ENCODE results near the gene RFX8.
"Not testable (repeated sequence)": the region's sequence is repeated elsewhere in the genome, so short reads cannot be mapped to it uniquely, and the experiment has no call there.

Gene RFX8

DNA sequence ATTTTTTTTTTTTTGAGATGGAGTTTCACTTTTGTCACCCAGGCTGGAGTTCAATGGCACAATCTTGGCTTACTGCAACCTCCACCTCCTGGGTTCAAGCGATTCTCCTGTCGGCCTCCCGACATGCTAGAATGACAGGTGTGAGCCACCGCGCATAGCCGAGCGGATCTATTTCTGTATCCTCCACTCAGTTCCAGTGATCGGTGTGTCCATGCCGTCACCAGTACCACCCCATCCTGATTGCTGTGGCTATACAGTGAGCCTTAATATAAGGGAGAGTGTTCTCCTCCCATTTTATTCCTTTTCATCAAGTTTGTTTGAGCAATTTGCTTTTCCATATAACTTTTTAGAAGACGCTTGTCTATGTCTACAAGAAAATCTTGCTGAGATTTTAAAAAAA, 35.2 kb downstream of the RFX8 start:
- no peak for DNase-seq

DNA sequence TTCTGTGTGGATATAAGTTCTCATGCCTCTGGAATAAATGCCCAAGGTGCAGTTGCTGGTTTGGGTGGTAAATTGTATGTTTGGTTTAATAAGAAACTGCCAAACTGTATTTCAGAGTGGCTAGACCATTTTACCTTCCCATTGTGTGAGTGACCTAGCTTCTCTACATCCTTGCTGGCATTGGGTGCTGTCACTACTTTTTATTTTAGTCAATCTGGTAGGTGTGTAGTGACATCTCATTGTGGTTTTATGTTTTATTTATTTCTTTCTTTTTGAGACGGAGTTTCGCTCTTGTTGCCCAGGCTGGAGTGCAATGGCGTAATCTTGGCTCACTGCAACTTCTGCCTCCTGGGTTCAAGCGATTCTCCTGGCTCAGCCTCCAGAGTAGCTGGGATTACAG, 36.4 kb downstream of the RFX8 start:
- DNase-seq = not testable (repeated sequence)

DNA sequence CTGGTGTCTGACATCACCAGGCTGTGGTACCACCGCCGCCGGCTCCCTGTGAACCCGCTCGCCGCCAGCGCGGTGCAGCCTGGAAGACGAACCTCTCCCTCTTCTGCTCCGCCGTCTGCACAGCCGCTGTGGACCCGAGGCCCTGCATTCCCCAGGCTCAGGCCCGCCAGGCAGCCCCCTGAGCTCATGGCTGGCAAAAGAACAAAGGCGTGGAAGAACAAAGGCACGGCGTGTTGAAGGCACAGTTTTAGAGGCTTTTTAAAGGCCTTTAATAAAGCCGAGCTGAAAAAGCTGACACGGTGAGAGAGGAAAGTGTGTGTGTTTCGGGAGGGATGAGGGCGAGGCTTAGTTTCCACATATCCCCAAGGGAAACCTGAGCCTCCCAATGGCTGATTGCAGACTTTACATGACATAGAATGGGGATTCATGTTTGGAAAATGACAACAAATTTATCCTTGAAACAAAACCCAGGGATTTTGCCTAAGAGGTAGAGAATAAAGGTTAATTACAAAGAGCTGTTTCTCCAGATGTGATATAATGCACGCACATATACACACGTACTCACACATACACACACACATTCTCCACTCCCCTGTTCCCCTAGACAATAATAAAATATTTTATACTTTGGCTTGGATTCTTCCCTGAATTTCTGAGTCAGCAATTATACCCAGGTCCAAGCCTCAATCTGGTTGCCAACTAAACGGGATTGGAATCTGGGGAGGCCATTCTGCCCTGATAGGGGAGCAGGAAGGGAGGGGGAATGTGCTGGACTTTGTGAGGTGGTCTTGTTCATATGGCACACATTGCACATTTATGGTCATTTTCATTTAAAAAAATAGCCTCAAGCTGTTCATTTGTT, 39.7 kb downstream of the RFX8 start:
- DNase-seq = no peak

DNA sequence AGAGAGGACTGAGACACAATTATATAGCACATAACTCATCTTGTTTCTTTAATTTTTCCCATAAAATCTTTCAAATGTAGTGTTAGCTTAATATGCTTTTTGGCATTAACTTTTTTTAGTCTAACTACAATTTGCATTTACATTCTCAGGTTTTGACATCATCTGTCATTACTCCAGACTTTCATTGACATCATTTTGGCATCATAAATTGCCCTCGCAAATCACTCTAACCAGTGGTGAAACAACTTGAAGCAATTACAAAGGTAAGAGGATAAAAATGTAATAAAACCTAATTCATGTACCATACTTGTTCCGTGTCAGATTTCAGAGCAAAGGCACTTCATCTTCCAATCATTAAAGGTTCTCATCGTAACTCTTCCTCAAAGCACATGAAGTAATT, 41.4 kb downstream of the RFX8 start:
- no peak for DNase-seq

DNA sequence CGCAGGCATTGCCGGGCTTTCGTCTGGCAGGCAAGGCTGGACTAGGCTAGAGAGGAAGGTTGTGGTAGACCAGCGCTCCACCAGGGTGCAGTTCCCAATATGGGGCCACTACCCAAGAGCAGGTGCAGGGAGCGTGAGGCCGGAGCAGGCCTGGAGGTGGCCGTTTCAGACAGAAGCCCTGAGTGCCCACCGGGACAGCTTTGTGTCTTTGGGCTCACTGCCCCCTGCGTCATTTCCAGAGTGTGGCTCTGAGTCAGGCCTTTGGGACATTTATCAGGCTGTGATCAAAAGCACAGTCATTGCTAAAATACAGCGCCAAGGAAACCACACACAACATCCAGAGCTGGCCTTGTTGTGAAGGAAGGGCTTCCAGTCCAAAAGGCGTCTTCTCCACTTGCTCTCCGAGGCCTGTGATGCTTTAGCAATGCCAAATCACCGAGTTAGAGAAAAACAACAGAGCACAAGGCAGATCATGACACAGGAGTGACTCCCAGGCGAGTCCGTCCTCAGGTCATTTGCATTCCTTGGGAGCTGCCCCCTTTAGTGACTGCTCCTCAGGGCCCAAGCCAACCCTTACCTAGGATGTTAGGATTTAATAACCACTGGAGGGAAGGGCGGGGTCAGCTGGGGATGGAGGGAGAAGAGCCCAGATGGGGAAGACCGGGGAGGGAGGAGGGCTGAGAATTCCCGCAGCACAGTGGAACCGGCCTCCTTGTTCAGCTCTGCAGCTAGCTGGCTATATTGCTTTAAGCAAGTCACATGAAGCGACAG, 42.3 kb downstream of the RFX8 start:
- no peak for DNase-seq

DNA sequence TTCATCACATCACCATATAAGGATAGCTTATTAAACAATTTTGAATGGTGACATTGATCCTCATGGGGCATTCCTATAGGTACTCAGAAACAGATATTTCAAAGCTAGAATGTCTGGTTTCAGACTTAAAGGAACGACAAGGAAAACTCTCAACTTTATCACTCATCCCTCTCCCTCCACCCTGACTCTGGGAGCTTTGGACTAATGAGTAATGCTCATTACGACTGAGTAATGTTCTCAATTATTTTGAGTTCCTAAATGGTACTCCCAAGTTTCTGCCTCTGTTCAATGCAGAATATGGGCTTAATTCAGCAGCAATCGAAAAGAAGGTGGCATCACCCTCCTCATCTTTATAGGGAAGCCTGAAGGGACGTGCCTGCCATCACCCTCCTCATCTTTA, 43.4 kb downstream of the RFX8 start:
- DNase-seq = no peak

DNA sequence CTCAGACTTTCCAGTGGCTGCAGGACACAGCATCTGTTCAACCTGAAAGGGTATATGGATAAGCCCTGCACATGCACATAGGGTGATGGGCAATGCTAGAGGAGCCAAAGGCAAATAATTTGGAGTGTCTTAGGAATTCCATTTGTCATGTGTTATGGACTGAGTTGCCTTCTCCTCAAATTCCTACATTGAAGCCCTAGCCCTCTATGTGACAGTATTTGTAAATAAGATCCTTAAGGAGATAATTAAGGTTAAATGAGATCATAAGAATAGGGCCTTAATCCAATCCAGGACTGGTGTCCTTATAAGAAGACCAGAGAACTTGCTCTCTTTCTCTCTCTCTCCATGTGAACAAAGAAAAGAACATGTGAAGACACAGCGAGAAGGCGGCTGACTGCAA, 44.8 kb downstream of the RFX8 start:
- DNase-seq = no peak

DNA sequence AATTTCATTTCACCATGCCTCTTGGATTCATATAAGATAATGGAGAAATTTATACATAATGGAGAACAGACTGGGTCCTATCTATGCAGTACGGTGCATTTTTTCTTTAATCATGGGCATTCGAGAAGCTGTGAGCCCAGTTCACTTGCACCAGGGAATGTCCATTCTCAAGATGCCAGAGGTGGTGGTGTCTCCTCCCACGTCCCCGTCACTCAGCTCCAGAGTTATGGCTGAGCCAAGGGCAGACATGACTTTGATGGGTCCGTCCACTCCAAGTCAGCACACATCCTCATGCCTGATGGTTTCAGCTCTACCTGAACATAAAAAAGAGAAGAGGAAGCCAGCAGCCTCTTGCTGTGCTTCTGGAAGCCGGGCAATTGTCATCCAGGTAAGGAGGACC, 45.5 kb downstream of the RFX8 start:
- DNase-seq = no peak

DNA sequence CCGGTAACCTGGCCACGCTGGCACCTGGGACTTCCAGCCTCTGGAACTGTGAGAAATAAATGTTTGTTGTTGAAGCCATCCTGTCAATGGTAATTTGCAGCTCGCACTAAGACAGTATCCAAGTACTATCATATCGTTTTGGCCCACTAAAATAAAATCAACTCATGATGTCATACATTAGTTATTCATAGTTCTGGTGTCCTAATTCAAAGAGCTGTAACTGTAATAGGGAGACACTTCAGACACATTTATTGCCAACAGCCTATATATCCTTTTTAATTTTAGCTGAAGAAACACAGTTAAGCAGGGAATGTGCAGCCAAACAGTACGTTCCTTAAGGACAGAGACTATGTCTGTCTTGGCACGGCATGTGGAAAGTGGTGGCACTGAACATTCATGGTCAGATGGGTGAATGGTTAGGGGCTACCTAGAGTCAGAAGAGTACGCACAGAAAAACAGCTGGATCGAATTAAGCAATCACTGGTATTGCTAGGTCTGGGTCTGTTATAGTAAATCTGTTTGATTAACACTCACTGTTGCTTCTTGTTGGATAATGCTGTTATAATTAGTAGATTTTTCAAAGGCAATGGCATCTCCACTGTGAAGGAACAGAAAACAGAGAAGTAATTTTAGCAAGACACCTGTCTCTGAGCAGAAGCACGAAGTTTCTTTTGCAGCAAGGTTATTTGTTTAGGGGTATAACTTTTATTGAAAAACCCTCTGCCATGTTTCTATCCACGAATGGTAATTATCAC, 46.3 kb downstream of the RFX8 start:
- no peak for DNase-seq

DNA sequence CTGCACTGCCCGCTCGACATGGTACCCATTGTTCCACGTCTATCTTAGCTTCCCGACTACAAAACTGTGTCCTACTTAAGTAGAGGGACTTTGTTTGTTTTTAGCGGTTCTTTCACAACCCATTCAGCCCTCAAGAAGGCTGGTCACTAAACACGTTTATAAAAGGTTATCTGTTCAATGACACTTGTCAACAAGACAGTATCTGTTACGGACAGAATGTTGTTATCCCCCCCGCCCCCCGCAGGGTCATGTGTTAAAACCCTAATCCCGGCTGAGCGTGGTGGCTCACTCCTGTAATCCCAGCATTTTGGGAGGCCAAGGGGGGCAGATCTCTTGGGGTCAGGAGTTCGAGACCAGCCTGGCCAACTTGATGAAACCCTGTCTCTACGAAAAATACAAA, 47.2 kb downstream of the RFX8 start:
- no peak for DNase-seq

DNA sequence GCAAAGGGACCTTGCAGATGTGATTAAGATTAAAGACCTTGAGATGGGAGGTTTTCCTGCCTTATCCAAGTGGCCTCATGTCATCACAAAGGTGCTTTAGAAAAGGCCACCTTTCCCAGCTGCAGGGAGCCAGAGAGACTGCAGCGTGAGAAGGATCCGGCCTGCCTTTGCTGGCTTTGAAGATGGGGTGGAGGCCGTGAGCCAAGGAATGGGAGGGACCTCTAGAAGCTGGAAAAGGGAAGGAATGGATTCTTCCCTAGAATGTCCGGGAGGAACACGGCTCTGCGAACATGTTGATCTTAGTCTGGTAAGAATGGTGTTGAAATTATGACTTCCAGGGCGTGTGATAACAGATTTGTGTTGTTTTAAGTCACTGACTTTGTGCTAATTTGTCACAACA, 47.7 kb downstream of the RFX8 start:
- no peak for DNase-seq

DNA sequence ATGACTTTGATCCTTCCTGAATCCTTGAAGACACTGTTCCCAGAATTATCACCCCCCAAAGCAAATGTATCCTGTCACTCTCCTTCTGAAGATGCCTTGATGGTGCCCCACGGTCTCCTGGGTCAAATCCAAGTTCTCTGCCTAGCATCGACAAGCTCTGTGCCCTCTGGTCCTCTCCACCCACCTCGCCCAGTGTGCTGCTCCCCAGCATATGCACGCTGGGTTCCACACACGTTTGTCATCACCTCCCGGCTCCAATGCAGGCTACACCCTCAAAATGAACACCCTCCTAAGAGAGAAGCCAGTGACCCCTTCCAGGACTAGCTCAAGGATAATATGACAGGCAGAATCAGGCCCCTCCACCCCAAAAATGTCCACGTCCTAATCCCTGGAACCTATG, 48.1 kb downstream of the RFX8 start:
- no peak for DNase-seq

DNA sequence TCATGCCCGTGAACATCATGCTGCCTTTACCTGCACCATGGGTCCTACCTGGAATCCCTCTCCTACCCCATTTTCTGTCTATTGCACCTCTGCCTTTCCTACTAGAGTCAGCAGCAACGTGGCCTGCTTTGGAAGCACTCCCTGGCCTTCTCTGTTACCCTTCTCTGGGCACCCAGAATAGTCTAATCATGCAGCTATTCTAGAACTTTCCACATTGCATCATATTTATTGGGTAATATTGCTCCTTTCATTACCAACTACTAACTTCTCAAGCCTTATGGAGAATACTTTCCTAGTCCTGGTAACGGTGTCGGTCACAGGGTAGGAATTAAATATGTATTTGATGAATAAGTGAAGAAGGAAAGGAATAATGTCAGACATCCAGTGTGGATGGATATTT, 54.3 kb downstream of the RFX8 start:
- no peak for DNase-seq

DNA sequence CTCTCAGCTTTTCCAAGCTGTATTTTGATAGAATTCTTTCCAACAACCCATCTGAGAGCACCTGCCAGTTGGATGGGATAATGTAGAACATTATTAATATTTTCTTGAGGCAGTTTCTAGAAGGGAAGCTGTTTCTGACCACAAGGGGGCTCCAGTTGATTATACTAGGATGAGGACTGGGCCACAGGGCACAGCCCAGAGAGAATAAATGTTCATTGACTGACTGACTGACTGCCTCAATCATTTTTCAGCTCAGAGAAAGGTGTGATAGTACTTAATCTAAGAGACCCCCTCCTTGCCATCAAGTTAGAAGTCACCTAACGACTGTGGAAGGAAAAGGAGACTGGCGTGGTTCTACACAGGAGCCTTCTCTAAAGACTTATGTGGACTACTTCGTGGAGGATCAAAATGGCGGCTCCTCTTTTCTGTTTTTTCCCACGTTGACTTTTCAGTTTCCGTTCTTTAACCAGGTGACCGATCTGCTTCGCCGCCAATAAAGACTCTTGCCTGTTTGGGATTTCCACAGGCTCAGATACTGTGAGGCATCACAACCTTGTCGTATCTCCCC, 55.7 kb downstream of the RFX8 start:
- peak; percentile 48 for DNase-seq

DNA sequence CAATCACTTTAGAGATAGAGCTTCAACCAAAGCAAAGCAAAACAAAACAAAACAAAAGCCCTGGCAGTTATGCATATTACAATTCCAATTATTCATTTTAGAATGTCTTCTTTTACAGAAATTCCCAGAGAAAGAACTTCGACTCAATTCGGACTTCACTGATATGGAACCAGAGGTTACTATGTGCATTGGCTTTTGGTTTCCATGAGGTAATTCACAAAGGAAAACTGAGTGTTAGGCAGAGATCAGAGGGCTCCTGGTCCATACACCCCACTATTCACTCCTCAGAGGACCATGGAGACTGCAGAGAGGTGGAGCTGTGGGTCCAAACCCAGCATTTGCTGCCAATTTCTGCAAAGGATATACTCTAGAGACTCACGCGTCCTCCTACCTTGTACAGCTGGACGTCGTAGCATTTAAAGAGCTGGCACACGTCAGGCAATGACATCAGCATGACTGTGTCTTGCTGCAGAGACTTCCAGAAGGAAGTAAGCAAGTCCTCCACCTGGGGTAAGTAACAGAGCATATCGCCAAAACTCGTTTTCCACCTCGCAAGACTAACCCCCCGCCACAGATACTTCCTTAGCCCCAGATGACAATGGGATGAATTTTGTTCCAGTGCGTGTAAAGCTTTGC, 56.3 kb downstream of the RFX8 start:
- no peak for DNase-seq

DNA sequence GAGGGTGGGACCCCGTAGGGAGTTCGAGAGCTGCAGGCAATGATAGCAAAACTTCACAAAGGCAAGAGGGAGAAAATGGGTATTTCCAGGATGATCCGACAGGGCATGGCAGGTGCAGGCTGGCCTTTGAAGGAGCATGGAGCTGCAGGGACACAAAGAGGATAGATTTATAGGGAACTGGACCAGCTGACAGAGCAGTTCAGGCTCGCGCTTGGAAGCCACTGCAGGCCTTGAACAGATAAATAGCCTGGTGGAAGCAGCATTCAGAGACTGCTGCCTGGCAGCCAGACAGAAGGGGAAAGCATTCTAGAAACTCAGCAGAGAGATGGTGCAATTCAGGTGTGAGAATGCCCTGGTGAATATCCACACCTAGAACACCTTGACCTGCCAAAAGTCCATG, 58.3 kb downstream of the RFX8 start:
- DNase-seq = no peak

DNA sequence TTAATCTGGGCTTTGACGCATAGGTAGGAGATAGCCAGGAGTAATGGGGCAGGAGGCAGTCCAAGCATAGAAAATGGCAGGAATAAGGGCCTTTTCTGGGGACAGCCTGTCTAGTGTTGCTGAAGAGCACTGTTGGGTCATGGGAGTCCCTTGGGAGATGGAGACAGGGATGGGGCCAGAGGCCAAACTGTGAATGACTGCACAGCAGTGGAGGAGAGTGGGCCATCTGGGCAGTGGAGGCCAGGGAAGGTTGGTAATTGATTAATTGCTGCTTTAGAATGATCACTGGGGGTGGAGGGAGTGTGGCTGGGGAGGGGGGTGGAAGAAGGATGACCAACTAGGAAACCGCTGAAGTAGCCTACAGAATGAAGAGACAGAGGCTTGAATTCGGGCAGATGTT, 59.0 kb downstream of the RFX8 start:
- DNase-seq = no peak

DNA sequence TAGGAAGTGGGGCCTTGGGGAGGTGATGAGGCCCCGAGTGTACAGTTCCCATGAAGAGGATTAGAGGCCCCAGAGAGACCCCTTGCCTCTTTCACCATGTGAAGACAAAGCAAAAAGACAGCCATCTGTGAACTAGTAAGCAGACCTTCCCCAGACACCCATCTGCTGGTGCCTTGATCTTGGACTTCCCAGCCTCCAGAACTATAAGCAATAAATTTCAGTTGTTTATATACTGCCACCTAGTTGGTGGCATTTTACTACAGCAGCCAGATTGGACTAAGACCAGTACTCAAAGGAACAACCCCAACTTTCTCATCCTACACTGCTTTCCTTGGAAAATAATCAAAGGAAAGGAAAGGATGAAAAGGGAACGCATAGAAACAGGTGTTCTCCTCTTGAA, 59.7 kb downstream of the RFX8 start:
- no peak for DNase-seq

DNA sequence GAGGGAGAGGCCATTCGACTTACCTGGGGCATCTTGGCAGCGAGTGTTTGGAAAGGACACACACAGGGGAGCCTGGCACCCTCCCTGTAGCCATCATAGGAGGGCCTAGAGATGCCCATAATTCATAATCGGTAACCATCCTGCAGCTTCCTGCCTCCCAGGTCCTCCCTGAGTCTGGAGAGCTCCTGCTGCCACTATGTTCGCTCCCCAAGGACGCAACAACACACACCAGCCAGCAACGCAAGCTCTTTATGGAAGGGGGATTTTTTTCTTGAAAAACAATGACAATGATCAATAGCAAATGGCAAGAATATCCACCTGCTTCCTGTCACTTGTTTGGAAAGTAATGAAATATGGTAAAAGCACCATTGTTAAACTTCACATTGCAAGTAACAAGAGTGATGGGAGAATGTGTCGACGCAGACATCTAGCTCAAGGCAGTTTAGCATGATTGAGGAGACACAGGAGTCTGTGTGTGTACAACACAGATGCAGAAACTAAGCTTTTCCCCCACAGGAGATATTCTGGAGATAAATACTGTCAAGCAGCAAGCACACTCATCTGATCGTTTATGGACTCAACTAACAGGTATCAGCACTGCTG, 62.7 kb downstream of the RFX8 start:
- DNase-seq = no peak

DNA sequence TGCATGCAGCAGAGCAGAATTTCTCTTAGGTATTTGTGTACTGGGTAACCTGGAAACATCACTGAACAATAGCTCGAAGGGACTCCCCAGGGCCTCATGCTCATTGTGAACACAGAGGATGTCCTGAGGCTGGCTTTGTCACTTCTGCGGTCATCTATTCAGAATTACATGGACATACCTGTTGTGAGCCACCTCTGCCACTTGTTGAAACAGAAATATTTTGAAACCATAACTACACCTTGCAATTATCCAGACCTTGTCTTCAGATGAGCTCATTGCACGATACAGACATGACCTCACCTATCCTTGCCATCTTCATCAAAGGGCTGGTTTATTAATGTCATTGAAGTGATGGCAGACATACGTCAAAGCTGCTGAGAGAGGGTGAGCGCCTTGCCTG, 64.2 kb downstream of the RFX8 start:
- no peak for DNase-seq

DNA sequence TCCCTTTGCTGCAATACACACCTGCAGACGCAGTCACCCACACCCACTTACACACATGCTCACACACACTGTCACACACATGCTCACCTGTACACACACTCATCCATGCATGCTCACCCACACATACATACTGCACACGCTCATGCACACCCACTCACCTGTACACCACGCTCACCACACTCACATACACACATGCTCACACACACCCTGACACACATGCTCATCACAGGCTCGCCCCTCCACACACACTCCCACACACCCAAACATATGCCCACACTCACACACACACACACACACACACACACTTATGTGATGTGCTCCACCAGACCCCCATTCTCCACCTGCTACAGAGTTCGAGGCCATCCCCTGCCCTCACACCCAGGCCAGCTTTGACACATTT, 64.8 kb downstream of the RFX8 start:
- no peak for DNase-seq

DNA sequence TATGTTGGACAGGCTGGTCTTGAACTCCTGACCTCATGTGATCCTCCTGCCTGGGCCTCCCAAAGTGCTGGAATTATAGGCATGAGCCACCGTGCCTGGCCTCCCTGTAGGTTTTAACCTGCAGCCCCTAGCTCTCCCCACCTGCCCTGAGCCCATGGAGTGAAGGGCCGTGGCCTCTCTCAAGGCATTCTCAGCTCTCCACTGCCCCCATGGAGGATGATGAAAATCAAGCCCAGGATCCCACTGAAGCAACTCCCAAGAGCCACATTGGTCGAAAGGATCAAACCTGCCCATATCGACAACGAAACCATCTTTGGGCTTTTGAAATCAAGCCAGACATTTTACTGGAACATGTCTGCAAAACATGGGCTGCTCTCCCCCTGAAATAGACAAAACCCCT, 65.2 kb downstream of the RFX8 start:
- no peak for DNase-seq

DNA sequence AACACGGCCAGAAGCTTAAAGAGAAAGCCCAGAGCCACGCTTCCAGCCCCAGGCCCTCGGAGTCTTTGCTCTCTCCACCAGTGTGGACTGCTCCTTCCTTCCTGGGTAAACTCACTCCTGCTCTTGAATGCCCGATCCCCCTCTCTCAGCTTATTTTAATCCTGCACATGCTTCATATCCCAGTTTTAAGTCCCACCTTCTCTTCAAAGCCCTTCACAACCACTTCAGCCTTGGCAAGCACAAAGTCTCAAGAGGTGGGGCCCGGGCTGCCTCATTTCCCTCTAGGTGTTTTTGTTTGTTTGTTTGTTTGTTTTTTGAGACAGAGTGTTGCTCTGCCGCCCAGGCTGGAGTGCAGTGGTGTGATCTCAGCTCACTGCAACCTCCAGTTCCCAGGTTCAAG, 66.0 kb downstream of the RFX8 start:
- DNase-seq = no peak

All from CD4-positive, alpha-beta T cell treated with Interleukin-15 for 1 hour (primary cell).